IMR-90 (cell line): ENCODE measurements around the gene HIVEP3.

Source experiments
- BHLHE40 ChIP-seq: fragments of 150-350 bp; IDR thresholded peaks from 2 replicates; pipeline ENCODE4 v1.6.1; 2016; ENCODE audit warnings: mild to moderate bottlenecking, low read depth, low read length
- CEBPB ChIP-seq: IDR thresholded peaks from 2 replicates; pipeline ENCODE4 v1.6.1; 2012; ENCODE audit warnings: low read depth, low read length, improper control_type of control experiment
- CTCF ChIP-seq: conservative IDR thresholded peaks from 2 replicates; pipeline ENCODE4 v1.5.1; 2012; ENCODE audit warnings: mild to moderate bottlenecking, low read depth, low read length, improper control_type of control experiment
- ELK1 ChIP-seq: fragments of 150-350 bp; IDR thresholded peaks from 2 replicates; pipeline ENCODE4 v1.6.1; 2016; ENCODE audit warnings: low read depth, mild to moderate bottlenecking, low read length, moderate library complexity, borderline replicate concordance
- FOS ChIP-seq: fragments of 150-350 bp; IDR thresholded peaks from 2 replicates; pipeline ENCODE4 v1.6.1; 2016; ENCODE audit warnings: low read depth, low read length
- MAZ ChIP-seq: IDR thresholded peaks from 2 replicates; pipeline ENCODE4 v1.6.1; 2012; ENCODE audit warnings: low read depth, mild to moderate bottlenecking, low read length, improper control_type of control experiment, moderate library complexity, borderline replicate concordance
- NFE2L2 ChIP-seq: fragments of 150-350 bp; IDR thresholded peaks from 2 replicates; pipeline ENCODE4 v1.6.1; 2016; ENCODE audit warnings: low read depth, mild to moderate bottlenecking, low read length
- POLR2A ChIP-seq: IDR thresholded peaks from 2 replicates; pipeline ENCODE4 v1.6.1; 2012; ENCODE audit warnings: mild to moderate bottlenecking, low read depth, low read length
- RAD21 ChIP-seq: IDR thresholded peaks from 2 replicates; pipeline ENCODE4 v1.6.1; 2012; ENCODE audit warnings: low read length, improper control_type of control experiment
- RCOR1 ChIP-seq: IDR thresholded peaks from 2 replicates; pipeline ENCODE4 v1.6.1; 2012; ENCODE audit warnings: mild to moderate bottlenecking, low read length, improper control_type of control experiment; ENCODE audit not compliant: insufficient replicate concordance
- RFX5 ChIP-seq: IDR thresholded peaks from 2 replicates; pipeline ENCODE4 v1.8.0; 2012; ENCODE audit warnings: low read depth, mild to moderate bottlenecking, low read length, moderate library complexity
- SMC3 ChIP-seq: fragments of 150-350 bp; IDR thresholded peaks from 2 replicates; pipeline ENCODE4 v1.6.1; 2016; ENCODE audit warnings: low read depth, mild to moderate bottlenecking, antibody characterized with exemption, low read length, moderate library complexity
- USF2 ChIP-seq: fragments of 150-350 bp; IDR thresholded peaks from 2 replicates; pipeline ENCODE4 v1.6.1; 2017; ENCODE audit warnings: mild to moderate bottlenecking, antibody characterized with exemption, low read length, low read depth

GRCh38 chr1:41637367-41637766 lies 281.4 kb downstream of the HIVEP3 start:
- TF ChIP-seq ELK1 (no peak), CTCF (no peak), POLR2A (no peak), RFX5 (no peak), RAD21 (no peak), MAZ (no peak), USF2 (no peak), BHLHE40 (no peak), CEBPB (no peak), SMC3 (no peak), FOS (no peak), RCOR1 (no peak), NFE2L2 (no peak)
